COLO668 (cell line): Measurements from ENCODE around the gene NOP53.
"Not testable (repeated sequence)": the region's sequence is repeated elsewhere in the genome, so short reads cannot be mapped to it uniquely, and the experiment has no call there.

Source experiments
- DNase-seq: peaks from one replicate; lab custom pipeline; 2025; ENCODE audit not compliant: unreplicated experiment; lab: John Stamatoyannopoulos, UW

Gene NOP53

DNA sequence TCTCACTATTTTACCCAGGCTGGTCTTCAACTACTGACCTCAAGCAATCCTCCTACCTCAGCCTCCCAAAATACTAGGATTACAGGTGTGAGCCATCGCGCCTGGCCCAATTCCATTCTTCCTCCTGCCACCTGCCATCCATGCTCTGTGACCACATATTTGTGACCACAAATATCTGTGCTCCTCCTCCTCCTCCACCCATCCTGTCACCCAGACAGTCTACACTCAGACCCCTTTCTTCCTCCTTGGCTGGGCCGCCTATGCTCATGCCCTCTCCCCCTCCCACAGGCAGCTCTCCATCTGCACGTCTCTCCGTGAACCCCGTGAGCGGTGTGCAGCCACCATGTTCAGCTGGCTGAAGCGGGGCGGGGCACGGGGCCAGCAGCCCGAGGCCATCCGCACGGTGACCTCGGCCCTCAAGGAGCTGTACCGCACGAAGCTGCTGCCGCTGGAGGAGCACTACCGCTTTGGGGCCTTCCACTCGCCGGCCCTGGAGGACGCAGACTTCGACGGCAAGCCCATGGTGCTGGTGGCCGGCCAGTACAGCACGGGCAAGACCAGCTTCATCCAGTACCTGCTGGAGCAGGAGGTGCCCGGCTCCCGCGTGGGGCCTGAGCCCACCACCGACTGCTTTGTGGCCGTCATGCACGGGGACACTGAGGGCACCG lies 28.9 kb upstream of the NOP53 start:
- DNase-seq = no peak

DNA sequence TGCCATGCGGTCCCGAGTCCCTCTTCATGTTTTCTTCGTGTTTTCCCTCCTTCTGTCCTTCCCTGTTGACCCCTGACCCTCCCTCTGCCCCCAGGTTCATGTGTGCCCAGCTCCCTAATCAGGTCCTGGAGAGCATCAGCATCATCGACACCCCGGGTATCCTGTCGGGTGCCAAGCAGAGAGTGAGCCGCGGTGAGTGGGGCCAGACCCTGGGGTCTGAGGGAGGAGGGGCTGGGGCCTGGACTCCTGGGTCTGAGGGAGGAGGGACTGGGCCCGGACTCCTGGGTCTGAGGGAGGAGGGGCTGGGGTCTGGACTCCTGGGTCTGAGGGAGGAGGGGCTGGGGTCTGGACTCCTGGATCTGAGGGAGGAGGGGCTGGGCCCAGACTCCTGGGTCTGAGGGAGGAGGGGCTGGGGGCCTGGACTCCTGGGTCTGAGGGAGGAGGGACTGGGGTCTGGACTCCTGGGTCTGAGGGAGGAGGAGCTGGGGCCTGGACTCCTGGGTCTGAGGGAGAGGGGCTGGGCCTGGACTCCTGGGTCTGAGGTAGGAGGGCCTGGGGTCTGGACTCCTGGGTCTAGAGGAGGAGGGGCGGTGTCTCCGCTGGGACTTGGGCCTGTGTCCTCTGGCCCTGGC lies 26.8 kb upstream of the NOP53 start:
- DNase-seq = not testable (repeated sequence)

DNA sequence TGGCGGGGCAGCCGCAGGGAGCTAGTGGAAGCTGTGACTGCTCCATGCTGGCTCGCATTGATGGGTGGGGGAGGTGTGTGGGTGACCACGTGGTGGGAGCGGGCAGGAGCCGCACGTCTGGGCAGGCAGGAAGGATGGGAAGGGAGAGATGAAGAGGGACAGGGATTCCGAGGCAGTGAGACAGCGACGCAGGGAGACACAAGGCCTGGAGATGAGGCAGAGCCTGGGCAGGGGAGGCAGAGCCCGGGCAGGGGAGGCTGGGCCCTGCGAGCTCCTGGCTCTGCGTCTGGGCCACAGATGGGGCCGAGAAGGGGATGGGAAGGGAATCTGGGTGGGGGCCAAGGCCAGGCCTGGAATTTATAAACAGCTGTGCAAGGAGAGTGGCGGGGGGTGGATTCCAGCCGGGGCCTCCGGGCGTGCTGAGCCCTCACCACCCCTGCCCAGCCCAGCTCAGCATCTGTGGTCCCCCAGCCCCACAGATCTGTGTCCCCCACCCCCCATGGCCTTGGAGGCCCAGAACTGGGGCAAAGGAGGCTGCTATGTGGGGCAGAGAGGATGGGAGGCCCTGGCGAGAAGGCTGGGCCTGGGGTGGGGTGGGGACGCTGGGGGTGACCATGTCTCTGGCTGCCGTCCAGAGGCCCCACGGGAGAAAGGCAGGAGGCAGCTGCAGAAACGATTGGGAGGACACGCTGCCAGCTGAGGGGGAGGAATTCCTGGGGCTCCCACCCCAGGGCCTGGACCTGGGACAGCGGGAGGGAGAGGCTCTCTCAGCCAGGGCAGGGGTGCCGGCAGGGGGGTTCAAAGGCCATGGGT lies 26.1 kb upstream of the NOP53 start:
- peak; percentile 3 for DNase-seq

DNA sequence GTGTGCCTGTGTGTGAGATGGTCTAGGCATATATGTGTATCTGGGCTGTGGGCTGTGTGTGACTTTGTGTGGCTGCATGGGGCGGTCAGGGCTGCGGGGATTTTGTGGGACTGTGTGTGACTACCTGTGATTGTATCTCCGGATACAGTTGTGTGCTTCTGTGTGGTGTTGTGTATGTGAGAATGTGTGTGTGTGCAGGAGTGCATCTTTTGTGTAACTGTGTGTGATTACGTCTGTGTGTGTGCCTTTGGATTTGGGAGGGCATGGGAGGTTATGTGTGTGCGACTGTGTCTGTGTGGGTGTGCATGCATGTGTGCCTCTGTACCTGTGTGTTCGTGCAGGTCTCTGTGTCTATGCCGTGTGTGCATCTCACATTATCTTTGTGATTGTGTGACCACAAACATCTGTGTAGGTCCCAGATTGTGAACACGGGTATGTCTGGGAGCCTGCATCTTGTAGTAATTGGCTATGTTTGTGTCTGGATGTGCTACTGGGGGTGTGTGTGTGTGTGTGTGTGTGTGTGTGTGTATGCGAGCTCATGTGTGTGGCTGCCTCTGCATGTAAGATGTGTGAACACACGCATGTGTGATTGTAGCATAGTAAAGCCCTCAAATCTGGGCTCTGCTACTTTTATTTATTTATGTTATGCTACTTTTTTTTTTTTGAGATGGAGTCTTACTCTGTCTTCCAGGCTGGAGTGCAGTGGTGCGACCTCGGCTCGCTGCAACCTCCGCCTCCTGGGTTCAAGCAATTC lies 24.5 kb upstream of the NOP53 start:
- DNase-seq = no peak

DNA sequence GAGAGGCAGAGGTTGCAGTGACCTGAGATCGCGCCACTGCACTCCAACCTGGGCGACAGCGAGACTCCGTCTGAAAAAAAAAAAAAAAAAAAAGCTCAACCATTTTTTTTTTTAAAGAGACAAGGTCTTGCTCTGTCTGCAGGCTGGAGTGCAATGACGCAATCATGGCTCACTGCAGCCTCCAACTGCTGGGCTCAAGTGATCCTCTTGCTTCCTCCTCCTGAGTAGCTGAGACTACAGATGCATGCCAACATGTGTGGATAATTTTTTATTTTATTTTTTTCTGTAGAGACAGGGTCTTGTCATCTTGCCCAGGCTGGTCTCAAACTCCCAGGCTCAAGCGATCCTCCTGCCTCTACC lies 21.8 kb upstream of the NOP53 start:
- DNase-seq = no peak

DNA sequence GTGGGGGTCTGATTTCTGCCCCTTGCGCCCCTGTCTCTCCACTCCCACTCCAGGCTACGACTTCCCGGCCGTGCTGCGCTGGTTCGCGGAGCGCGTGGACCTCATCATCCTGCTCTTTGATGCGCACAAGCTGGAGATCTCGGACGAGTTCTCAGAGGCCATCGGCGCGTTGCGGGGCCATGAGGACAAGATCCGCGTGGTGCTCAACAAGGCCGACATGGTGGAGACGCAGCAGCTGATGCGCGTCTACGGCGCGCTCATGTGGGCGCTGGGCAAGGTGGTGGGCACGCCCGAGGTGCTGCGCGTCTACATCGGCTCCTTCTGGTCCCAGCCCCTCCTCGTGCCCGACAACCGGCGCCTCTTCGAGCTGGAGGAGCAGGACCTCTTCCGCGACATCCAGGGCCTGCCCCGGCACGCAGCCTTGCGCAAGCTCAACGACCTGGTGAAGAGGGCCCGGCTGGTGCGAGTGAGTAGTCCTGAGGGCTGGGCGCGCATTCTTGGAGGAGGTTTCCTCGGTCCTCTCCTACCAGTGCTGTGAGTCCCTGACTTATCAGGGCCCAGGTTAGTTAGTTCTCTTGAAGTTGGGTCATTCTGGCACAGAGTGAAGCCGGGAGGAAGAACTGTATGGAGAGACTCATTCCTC lies 19.5 kb upstream of the NOP53 start:
- no peak for DNase-seq

DNA sequence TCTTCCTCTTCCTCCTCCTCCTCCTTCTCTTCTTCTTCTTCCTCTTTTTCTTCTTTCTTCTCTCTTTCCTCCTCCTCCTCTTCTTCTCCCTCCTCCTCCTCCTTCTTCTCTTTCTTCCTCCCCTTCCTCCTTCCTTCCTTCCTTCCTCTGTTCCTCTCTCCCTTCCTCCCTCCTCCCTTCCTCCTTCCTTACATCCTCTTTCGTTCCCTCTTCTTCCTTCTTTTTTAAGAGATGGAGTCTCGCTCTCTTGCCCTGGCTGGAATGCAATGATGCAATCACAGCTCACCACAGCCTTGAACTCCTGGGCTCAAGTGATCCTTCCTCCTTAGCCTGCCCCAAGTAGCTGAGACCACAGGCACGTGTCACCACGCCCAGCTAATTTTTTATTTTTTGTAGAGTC lies 18.9 kb upstream of the NOP53 start:
- DNase-seq = no peak

DNA sequence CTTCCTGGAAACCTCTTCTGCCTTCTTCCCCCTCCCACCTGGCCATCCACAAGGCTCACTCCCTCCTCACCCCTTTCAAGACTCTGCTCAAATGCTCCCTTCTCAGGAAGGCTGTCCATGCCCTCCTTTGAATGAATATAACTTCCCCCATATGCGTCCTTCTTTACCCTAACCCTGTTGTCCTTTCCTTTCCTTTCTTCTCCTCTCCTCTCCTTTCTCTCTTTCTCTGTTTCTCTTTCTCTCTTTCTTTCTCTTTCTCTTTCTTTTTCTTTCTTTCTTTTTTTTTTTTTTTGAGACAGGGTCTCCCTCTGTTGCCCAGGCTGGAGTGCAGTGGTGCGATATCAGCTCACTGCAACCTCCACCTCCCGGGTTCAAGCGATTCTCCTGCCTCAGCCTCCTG lies 17.1 kb upstream of the NOP53 start:
- DNase-seq = not testable (repeated sequence)

DNA sequence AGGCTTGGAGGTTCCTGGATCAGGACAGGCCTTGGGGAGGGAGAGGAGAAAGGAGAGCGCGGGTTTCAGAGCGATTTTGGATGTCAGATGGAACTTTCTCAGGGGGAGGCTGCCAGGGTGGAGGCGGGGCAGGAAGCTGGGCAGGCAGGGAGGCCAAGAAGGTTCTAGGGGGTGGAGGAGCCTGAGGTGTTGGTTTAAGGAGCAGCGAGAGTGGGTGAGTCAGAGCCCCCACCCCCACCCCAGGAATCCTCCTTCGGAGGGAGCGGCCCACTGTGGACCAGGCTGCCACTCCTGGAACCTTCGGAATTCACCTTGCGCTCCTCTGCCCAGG lies 15.9 kb upstream of the NOP53 start:
- DNase-seq = no peak

DNA sequence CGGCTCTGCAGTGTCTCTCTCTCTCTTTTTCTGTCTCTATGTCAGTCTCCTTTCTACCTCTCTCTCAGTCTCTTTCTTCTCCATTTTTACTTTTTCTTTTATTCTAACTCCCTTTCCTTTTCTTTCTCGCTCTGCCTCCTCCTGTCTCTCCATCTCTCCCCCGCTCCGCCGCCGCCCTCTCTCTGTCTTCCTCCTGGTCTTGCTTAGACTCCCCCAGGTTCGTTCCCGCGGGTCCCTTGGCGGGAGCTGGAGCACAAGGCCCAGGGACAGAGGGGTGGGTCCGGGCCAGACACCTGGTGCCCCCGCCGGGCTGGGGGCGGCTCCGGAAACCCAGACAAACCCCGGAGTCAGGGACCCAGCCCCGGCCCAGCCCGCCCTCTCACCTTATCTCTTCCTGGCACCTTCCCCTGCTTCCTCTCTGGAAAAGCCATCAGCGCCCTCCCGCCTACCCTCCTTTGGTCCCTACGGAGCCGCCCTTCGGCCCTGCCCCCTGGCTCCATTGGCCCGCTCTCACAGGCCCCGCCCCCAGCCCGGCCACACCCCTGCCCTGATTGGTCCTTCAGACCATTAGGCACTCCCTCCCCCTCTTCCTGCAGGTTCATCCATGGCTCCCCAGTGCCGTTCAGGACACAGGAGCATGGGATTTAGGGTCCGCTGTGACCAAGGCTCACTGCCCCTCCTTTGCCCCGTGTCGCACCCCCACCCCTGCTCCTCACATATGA lies 15.4 kb upstream of the NOP53 start:
- DNase-seq = no peak

DNA sequence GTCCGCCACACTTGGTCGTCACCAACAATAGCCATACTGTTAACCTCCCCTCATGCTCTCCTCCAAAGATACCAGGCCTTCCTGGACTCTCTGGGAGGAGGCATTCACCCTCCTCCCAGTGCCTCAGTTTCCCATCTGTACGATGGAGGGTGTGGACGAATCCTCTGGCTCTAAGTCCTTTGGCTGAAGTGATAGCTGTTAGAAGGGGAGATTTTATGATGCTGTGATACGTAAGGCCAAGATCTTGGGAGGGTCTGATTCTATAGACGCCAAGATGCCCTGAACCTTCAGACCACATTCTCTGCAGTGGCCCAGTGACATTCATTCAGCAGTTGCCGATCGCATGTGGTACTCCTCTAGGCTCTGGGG lies 14.8 kb upstream of the NOP53 start:
- DNase-seq = no peak

DNA sequence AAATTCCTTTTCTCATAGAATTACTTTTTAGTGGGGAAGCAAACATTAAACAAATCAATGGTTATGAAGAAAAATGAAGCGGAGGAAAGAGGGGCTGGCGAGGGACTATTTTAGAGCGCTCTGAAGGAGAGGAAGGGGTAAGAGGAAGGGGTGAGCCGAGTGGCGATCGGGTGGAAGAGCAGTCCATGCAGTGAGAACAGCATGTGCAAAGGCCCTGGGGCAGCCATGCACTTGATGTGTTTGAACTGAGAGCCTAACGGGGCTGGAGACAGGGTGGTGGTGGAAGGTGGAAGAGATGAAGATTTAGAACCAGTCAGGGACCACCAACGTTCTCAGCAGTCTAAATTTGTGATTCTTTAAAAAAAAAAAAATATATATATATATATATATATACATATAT lies 14.4 kb upstream of the NOP53 start:
- no peak for DNase-seq

DNA sequence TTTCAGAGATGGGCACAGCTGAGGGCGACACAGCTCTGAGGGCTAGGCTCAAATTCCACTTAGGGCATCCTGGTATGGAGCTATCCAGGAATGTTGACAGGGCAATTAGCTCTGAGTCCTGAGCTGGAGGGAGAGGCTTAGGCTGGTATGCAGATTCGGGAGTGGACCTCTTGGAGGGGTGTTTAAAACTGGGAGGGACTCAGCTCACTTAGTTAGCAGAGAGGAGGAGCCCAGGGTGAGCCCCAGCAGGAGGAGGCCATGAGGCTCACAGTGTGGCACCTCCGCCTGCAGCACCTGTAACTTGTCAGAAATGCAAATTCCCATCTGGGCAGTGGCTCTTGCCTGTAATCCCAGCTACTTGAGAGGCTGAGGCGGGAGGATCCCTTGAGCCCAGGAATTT lies 10.2 kb upstream of the NOP53 start:
- DNase-seq = no peak

DNA sequence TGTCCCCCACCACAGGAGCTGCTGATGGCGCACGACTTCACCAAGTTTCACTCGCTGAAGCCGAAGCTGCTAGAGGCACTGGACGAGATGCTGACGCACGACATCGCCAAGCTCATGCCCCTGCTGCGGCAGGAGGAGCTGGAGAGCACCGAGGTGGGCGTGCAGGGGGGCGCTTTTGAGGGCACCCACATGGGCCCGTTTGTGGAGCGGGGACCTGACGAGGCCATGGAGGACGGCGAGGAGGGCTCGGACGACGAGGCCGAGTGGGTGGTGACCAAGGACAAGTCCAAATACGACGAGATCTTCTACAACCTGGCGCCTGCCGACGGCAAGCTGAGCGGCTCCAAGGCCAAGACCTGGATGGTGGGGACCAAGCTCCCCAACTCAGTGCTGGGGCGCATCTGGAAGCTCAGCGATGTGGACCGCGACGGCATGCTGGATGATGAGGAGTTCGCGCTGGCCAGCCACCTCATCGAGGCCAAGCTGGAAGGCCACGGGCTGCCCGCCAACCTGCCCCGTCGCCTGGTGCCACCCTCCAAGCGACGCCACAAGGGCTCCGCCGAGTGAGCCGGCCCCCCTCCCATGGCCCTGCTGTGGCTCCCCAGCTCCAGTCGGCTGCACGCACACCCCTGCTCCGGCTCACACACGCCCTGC lies 4.4 kb upstream of the NOP53 start:
- no peak for DNase-seq

DNA sequence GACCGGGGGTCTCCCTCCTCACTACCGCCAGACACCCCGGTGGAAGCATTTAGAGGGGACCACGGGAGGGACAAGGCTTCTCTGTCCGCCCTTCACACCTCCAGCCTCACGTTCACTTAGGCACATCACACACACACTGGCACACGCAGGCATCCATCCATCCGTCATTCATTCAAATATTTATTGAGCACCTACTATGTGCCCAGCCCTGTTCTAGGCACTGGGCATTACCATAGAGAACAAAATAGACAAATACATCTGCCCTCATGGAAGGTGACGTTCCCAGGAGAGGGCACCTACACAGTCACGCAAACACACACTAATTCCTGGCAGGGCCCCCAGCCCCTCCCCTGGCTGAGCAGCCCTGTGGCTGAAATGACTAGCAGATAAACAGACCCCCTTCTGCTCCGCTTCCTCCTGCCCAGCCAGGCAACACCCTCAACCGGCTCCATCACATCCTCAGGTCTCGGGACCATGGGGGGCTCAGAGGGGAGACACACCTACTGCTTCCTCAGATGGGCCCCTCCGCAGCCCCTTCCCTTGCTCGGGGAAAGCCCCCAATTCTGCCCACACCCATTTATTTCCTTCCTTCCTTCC lies 3.7 kb upstream of the NOP53 start:
- DNase-seq = no peak

DNA sequence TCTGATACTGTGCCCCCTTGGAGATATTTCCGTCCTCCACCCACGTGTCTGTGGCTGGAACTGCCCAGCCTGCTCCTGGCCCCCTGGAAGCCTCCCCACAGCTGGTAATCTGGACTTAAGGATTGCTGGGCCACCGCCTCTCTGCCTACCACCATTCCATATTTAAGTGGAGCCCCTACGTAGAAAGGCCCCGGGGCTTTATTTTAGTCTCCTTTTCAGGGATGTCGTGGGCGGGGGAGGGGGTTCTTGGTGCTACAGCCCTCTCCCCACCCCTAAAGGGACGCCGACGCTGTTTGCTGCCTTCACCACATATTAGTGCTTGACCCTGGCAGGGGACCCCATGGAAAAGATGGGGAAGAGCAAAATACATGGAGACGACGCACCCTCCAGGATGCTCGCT lies 2.7 kb upstream of the NOP53 start:
- DNase-seq = no peak

DNA sequence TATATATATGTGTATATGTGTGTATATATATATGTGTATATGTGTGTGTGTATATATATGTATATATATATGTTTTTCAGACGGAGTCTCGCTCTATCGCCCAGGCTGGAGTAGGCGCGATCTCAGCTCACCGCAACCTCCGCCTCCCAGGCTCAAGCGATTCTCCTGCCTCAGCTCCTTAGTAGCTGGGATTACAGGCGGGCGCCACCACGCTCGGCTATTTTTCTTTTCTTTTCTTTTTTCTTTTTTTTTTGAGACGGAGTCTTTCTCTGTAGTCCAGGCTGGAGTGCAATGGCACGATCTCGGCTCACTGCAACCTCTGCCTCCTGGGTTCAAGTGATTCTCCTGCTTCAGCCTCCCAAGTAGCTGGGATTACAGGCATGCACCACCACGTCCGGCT lies 783 bp downstream of the NOP53 start:
- not testable (repeated sequence) for DNase-seq

DNA sequence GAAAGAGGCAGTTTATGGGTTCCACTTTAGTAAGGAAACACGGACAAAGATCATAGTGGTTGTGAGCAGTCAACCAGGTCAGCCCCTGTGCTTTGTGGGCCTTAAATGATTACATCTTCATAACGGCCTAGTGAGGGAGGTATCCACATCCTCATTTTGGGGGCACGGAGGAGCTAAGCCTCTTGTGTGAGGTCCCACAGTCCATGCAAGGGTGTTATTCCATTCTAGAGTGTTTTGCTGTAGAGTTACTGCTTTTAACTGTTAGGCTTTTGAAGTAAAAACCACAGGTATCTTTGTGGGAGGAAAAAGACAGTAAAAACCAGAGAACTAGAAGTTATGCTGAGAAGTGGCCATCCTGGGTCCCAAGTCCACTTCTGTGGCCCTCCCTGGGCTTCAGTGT lies 4.0 kb downstream of the NOP53 start:
- DNase-seq = no peak

DNA sequence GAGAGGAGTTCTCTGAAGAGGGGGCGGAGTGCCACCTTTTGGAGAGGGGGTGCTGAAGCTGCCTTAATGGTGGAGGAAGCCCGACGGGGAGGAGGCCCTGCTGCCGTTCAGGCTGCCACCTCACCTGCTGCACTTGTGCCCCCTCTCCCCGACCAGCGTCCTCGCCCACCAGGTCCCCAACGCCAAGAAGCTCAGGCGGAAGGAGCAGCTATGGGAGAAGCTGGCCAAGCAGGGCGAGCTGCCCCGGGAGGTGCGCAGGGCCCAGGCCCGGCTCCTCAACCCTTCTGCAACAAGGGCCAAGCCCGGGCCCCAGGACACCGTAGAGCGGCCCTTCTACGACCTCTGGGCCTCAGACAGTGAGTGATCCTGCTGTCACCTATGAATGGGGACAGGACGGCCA lies 5.4 kb downstream of the NOP53 start:
- DNase-seq = no peak
